D721Med (cell line): ENCODE measurements around the gene GHITM.
"Not testable (repeated sequence)": the region's sequence is repeated elsewhere in the genome, so short reads cannot be mapped to it uniquely, and the experiment has no call there.

Source experiments
- DNase-seq: peaks from one replicate; pipeline ENCODE4 v3.0.0; 2011; ENCODE audit warnings: low spot score; ENCODE audit not compliant: insufficient read length
- FAIRE-seq: peaks from 2 replicates; lab custom pipeline; 2011; peaks lifted over from hg19 to GRCh38; lab: Jason Lieb, UNC
- CTCF ChIP-seq: IDR thresholded peaks from 2 replicates; pipeline ENCODE4 v1.5.1; 2012; ENCODE audit warnings: mild to moderate bottlenecking, control low read depth; ENCODE audit not compliant: insufficient read depth; ENCODE audit errors: missing control alignments

The GHITM gene

GRCh38 chr10:84160663-84161362, 21.5 kb downstream of the GHITM start:
- FAIRE-seq (no peak), DNase-seq (no peak)
- TF ChIP-seq CTCF = no peak

GRCh38 chr10:84163996-84164395, 24.7 kb downstream of the GHITM start:
- FAIRE-seq = no peak
- TF ChIP-seq CTCF = no peak
- DNase-seq = no peak

- TF ChIP-seq CTCF = no peak
- FAIRE-seq (no peak), DNase-seq (no peak)
Observed at GRCh38 chr10:84164442-84164841, 25.1 kb downstream of the GHITM start.

GRCh38 chr10:84166620-84167288, 27.4 kb downstream of the GHITM start:
- no peak for TF ChIP-seq CTCF
- DNase-seq = no peak
- FAIRE-seq = no peak

GRCh38 chr10:84167289-84167653, 28.0 kb downstream of the GHITM start:
- not testable (repeated sequence) for FAIRE-seq, DNase-seq

GRCh38 chr10:84168382-84168781, 29.1 kb downstream of the GHITM start:
- not testable (repeated sequence) for FAIRE-seq, DNase-seq

- not testable (repeated sequence) for DNase-seq, FAIRE-seq
Observed at GRCh38 chr10:84171237-84171636, 31.9 kb downstream of the GHITM start.

- not testable (repeated sequence) for FAIRE-seq, DNase-seq
Observed at GRCh38 chr10:84171700-84172466, 32.6 kb downstream of the GHITM start.

GRCh38 chr10:84172467-84173356, 33.4 kb downstream of the GHITM start:
- no peak for FAIRE-seq
- no peak for DNase-seq
- no peak for TF ChIP-seq CTCF
